GM23338 (cell line): ENCODE data around the gene FAM50A. TPM values are rescaled to one million over a fixed set of nuclear protein-coding genes. Genes with fewer than 3 reads are reported as not detected.

Experiments used
- ATAC-seq: fragments of 200-7000 bp; cut with Tn5 transposase; 3 replicates; pipeline ENCODE4 v1.9.1; 2020
- DNase-seq: peaks from one replicate; pipeline ENCODE4 v3.0.0-alpha.2; 2015; ENCODE audit warnings: low spot score
- H2AFZ ChIP-seq: fragments of 200-600 bp; sonication (generic); 2 replicates; pipeline ENCODE4 v1.8.0; 2016; ENCODE audit warnings: antibody characterized with exemption, mild to moderate bottlenecking, moderate library complexity
- H3F3A ChIP-seq: fragments of 200-600 bp; sonication (generic); replicated peaks from 2 replicates; pipeline ENCODE4 v1.8.0; 2017; ENCODE audit warnings: antibody characterized with exemption, mixed run types, low read depth
- H3K27ac ChIP-seq: fragments of 200-600 bp; sonication (generic); 2 replicates; pipeline ENCODE4 v1.6.1; 2016; ENCODE audit warnings: low read depth
- H3K27me3 ChIP-seq: fragments of 200-600 bp; sonication (generic); 2 replicates; pipeline ENCODE4 v1.8.0; 2016; ENCODE audit warnings: mild to moderate bottlenecking, mixed run types, moderate library complexity; ENCODE audit not compliant: insufficient read depth
- H3K36me3 ChIP-seq: fragments of 200-600 bp; sonication (generic); 2 replicates; pipeline ENCODE4 v1.8.0; 2016; ENCODE audit warnings: mild to moderate bottlenecking; ENCODE audit not compliant: insufficient read depth
- H3K4me1 ChIP-seq: fragments of 200-600 bp; sonication (generic); 2 replicates; pipeline ENCODE4 v1.8.0; 2016; ENCODE audit warnings: mild to moderate bottlenecking, moderate library complexity; ENCODE audit not compliant: insufficient read depth
- H3K4me2 ChIP-seq: fragments of 200-600 bp; sonication (generic); 2 replicates; pipeline ENCODE4 v1.7.1; 2017; ENCODE audit warnings: mixed run types
- H3K4me3 ChIP-seq: fragments of 200-600 bp; sonication (generic); 2 replicates; pipeline ENCODE4 v1.6.1; 2016; ENCODE audit warnings: mixed run types
- H3K79me2 ChIP-seq: fragments of 200-600 bp; sonication (generic); replicated peaks from 2 replicates; pipeline ENCODE4 v1.8.0; 2017; ENCODE audit warnings: mild to moderate bottlenecking; ENCODE audit not compliant: insufficient read depth
- H3K9me2 ChIP-seq: fragments of 200-600 bp; sonication (generic); 2 replicates; pipeline ENCODE4 v1.8.0; 2017; ENCODE audit not compliant: insufficient read depth
- H4K20me1 ChIP-seq: fragments of 200-600 bp; sonication (generic); replicated peaks from 2 replicates; pipeline ENCODE4 v1.8.0; 2017; ENCODE audit warnings: mild to moderate bottlenecking; ENCODE audit not compliant: insufficient read depth
- H3K27ac Mint-ChIP-seq: 2 replicates; pipeline ENCODE4 v1.8.0; 2020; ENCODE audit warnings: inconsistent platforms, mild to moderate bottlenecking, moderate library complexity, mixed read lengths
- H3K27me3 Mint-ChIP-seq: 3 replicates; pipeline ENCODE4 v1.8.0; 2022; ENCODE audit warnings: low read depth, mild to moderate bottlenecking, moderate library complexity, mixed read lengths, inconsistent platforms; ENCODE audit not compliant: insufficient read depth, poor library complexity
- H3K36me3 Mint-ChIP-seq: 3 replicates; pipeline ENCODE4 v1.8.0; 2021; ENCODE audit warnings: low read depth, mild to moderate bottlenecking, inconsistent platforms, moderate library complexity, mixed read lengths
- H3K4me1 Mint-ChIP-seq: 3 replicates; pipeline ENCODE4 v1.8.0; 2020; ENCODE audit warnings: mild to moderate bottlenecking, inconsistent platforms, mixed read lengths
- H3K4me3 Mint-ChIP-seq: 3 replicates; pipeline ENCODE4 v1.8.0; 2021; ENCODE audit warnings: moderate library complexity, mild to moderate bottlenecking, inconsistent platforms, mixed read lengths
- H3K9me3 Mint-ChIP-seq: 3 replicates; pipeline ENCODE4 v1.8.0; 2020; ENCODE audit warnings: moderate library complexity, mild to moderate bottlenecking, inconsistent platforms, mixed read lengths
- CREB1 ChIP-seq: fragments of 250-450 bp; sonication (Bioruptor Pico); IDR thresholded peaks from 2 replicates; pipeline ENCODE4 v1.5.0; 2020; ENCODE audit warnings: low read depth, mild to moderate bottlenecking, moderate library complexity
- EZH2 ChIP-seq: fragments of 200-600 bp; sonication (generic); IDR thresholded peaks from one replicate; pipeline ENCODE4 v1.8.0; 2017; ENCODE audit warnings: antibody characterized with exemption, mild to moderate bottlenecking, low read depth; ENCODE audit not compliant: unreplicated experiment
- EZH2phosphoT487 ChIP-seq: fragments of 200-600 bp; sonication (generic); IDR thresholded peaks from one replicate; pipeline ENCODE4 v1.8.1; 2018; ENCODE audit warnings: antibody characterized with exemption; ENCODE audit not compliant: unreplicated experiment
- JUNB ChIP-seq: IDR thresholded peaks from one replicate; pipeline ENCODE4 v1.6.1; 2016; ENCODE audit warnings: antibody characterized with exemption; ENCODE audit not compliant: unreplicated experiment
- NANOG ChIP-seq: IDR thresholded peaks from 2 replicates; pipeline ENCODE4 v1.6.1; 2016; ENCODE audit warnings: antibody characterized with exemption, borderline replicate concordance
- POLR2AphosphoS5 ChIP-seq: IDR thresholded peaks from 2 replicates; pipeline ENCODE4 v1.6.1; 2016; ENCODE audit warnings: antibody characterized with exemption, low read depth
- STAT1 ChIP-seq: IDR thresholded peaks from one replicate; pipeline ENCODE4 v1.6.1; 2016; ENCODE audit warnings: antibody characterized with exemption; ENCODE audit not compliant: unreplicated experiment
- ZNF114 ChIP-seq: fragments of 250-450 bp; sonication (Bioruptor Pico); IDR thresholded peaks from 2 replicates; pipeline ENCODE4 v1.5.0; 2020; ENCODE audit warnings: mild to moderate bottlenecking, moderate library complexity
- ZNF331 ChIP-seq: fragments of 250-450 bp; sonication (Bioruptor Pico); IDR thresholded peaks from 2 replicates; pipeline ENCODE4 v1.5.0; 2020; ENCODE audit warnings: low read depth, mild to moderate bottlenecking, moderate library complexity
- polyA plus RNA-seq: library from polyadenylated mRNA; unstranded; fragments of >200 nt; fragmentation: Nextera tagmentation; extraction: Ambion mirVana; gene quantifications from 2 replicates; pipeline ENCODE4 v1.2.1, GENCODE V29; 2016
- total RNA-seq: library from RNA; depleted of rRNA; stranded (reverse); fragments of >200 nt; shearing (Covaris generic); gene quantifications from 2 replicates; pipeline ENCODE4 v1.2.3, GENCODE V29; 2014
- TF ChIP-seq, protein P1 (sequence below), 2 experiments: fragments of 200-600 bp in 1 of 2; sonication (generic) in 1 of 2; conservative IDR thresholded peaks; 2 replicates each; pipeline versions ENCODE4 v1.5.1 to v1.6.1; 2016 to 2017; ENCODE audit warnings: antibody characterized with exemption in 2 of 2, low read depth in 2 of 2, mild to moderate bottlenecking in 2 of 2, moderate library complexity in 1 of 2
- TF ChIP-seq, protein P2 (sequence below): fragments of 250-450 bp; sonication (Bioruptor Pico); IDR thresholded peaks from 2 replicates; pipeline ENCODE4 v1.5.0; 2020; ENCODE audit warnings: mild to moderate bottlenecking, moderate library complexity
- TF ChIP-seq, protein P3 (sequence below): IDR thresholded peaks from 2 replicates; pipeline ENCODE4 v1.6.1; 2016; ENCODE audit warnings: antibody characterized with exemption
- TF ChIP-seq, protein P4 (sequence below): IDR thresholded peaks from one replicate; pipeline ENCODE4 v1.6.1; 2018; ENCODE audit warnings: antibody characterized with exemption; ENCODE audit not compliant: unreplicated experiment

FAM50A gene
- total and polyA plus RNA-seq, 2 experiments from 2014 or later: 23.9 to 77.6 TPM

DNA sequence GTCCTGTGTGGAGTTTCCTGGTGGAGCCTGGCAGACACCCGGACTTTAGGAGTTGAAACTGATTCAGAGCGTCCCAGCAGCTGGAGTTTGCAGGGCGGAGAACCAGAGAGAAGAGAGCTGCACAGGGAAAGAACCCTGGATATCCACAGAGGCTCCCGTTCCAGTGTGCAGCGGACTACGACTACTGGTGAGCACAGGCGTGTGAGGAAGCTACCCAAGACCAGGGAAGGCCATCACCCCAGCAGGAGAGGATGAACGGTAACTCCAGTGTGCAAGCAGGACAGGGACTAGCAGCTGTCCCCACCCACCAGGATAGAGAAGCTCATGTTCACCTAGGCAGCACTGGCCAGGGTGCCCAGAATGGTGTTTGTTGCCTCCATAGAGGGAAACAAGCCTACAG lies 32.9 kb downstream of the FAM50A start:
- no peaks in the 10 kb centered on the region for H3K27me3 ChIP-seq
- Mint-ChIP-seq H3K27me3 (peaks cover 6% of the 10 kb centered on the region), H3K4me1 (peaks cover 3% of the 10 kb centered on the region; the same call in 1 of the 3 replicates), H3K36me3 (peaks cover 8% of the 10 kb centered on the region), H3K27ac (no peak overlapping the region), H3K4me3 (no peak overlapping the region), H3K9me3 (no peaks in the 10 kb centered on the region)
- H3K79me2 ChIP-seq: no peaks in the 10 kb centered on the region
- no peaks in the 10 kb centered on the region for H3K36me3 ChIP-seq
- TF ChIP-seq, protein P1, sequence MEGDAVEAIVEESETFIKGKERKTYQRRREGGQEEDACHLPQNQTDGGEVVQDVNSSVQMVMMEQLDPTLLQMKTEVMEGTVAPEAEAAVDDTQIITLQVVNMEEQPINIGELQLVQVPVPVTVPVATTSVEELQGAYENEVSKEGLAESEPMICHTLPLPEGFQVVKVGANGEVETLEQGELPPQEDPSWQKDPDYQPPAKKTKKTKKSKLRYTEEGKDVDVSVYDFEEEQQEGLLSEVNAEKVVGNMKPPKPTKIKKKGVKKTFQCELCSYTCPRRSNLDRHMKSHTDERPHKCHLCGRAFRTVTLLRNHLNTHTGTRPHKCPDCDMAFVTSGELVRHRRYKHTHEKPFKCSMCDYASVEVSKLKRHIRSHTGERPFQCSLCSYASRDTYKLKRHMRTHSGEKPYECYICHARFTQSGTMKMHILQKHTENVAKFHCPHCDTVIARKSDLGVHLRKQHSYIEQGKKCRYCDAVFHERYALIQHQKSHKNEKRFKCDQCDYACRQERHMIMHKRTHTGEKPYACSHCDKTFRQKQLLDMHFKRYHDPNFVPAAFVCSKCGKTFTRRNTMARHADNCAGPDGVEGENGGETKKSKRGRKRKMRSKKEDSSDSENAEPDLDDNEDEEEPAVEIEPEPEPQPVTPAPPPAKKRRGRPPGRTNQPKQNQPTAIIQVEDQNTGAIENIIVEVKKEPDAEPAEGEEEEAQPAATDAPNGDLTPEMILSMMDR (conservative IDR thresholded peaks at IDR 0.05; ENCODE audit: low read depth in 2 of 2): no peak
- TF ChIP-seq EZH2phosphoT487 (no peak), EZH2 (no peak), CREB1 (CRISPR knock-in tag) (no peak), NANOG (no peak), POLR2AphosphoS5 (no peak), ZNF114 (CRISPR knock-in tag) (no peak), JUNB (no peak), ZNF331 (CRISPR knock-in tag) (no peak), STAT1 (no peak)
- TF ChIP-seq, protein P2, sequence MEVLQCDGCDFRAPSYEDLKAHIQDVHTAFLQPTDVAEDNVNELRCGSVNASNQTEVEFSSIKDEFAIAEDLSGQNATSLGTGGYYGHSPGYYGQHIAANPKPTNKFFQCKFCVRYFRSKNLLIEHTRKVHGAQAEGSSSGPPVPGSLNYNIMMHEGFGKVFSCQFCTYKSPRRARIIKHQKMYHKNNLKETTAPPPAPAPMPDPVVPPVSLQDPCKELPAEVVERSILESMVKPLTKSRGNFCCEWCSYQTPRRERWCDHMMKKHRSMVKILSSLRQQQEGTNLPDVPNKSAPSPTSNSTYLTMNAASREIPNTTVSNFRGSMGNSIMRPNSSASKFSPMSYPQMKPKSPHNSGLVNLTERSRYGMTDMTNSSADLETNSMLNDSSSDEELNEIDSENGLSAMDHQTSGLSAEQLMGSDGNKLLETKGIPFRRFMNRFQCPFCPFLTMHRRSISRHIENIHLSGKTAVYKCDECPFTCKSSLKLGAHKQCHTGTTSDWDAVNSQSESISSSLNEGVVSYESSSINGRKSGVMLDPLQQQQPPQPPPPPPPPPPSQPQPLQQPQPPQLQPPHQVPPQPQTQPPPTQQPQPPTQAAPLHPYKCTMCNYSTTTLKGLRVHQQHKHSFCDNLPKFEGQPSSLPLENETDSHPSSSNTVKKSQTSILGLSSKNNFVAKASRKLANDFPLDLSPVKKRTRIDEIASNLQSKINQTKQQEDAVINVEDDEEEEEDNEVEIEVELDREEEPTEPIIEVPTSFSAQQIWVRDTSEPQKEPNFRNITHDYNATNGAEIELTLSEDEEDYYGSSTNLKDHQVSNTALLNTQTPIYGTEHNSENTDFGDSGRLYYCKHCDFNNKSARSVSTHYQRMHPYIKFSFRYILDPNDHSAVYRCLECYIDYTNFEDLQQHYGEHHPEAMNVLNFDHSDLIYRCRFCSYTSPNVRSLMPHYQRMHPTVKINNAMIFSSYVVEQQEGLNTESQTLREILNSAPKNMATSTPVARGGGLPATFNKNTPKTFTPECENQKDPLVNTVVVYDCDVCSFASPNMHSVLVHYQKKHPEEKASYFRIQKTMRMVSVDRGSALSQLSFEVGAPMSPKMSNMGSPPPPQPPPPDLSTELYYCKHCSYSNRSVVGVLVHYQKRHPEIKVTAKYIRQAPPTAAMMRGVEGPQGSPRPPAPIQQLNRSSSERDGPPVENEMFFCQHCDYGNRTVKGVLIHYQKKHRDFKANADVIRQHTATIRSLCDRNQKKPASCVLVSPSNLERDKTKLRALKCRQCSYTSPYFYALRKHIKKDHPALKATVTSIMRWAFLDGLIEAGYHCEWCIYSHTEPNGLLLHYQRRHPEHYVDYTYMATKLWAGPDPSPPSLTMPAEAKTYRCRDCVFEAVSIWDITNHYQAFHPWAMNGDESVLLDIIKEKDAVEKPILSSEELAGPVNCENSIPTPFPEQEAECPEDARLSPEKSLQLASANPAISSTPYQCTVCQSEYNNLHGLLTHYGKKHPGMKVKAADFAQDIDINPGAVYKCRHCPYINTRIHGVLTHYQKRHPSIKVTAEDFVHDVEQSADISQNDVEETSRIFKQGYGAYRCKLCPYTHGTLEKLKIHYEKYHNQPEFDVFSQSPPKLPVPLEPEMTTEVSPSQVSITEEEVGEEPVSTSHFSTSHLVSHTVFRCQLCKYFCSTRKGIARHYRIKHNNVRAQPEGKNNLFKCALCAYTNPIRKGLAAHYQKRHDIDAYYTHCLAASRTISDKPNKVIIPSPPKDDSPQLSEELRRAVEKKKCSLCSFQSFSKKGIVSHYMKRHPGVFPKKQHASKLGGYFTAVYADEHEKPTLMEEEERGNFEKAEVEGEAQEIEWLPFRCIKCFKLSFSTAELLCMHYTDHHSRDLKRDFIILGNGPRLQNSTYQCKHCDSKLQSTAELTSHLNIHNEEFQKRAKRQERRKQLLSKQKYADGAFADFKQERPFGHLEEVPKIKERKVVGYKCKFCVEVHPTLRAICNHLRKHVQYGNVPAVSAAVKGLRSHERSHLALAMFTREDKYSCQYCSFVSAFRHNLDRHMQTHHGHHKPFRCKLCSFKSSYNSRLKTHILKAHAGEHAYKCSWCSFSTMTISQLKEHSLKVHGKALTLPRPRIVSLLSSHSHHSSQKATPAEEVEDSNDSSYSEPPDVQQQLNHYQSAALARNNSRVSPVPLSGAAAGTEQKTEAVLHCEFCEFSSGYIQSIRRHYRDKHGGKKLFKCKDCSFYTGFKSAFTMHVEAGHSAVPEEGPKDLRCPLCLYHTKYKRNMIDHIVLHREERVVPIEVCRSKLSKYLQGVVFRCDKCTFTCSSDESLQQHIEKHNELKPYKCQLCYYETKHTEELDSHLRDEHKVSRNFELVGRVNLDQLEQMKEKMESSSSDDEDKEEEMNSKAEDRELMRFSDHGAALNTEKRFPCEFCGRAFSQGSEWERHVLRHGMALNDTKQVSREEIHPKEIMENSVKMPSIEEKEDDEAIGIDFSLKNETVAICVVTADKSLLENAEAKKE (CRISPR knock-in tag): no peak
- TF ChIP-seq, protein P3, sequence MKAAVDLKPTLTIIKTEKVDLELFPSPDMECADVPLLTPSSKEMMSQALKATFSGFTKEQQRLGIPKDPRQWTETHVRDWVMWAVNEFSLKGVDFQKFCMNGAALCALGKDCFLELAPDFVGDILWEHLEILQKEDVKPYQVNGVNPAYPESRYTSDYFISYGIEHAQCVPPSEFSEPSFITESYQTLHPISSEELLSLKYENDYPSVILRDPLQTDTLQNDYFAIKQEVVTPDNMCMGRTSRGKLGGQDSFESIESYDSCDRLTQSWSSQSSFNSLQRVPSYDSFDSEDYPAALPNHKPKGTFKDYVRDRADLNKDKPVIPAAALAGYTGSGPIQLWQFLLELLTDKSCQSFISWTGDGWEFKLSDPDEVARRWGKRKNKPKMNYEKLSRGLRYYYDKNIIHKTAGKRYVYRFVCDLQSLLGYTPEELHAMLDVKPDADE: no peak
- TF ChIP-seq, protein P4, sequence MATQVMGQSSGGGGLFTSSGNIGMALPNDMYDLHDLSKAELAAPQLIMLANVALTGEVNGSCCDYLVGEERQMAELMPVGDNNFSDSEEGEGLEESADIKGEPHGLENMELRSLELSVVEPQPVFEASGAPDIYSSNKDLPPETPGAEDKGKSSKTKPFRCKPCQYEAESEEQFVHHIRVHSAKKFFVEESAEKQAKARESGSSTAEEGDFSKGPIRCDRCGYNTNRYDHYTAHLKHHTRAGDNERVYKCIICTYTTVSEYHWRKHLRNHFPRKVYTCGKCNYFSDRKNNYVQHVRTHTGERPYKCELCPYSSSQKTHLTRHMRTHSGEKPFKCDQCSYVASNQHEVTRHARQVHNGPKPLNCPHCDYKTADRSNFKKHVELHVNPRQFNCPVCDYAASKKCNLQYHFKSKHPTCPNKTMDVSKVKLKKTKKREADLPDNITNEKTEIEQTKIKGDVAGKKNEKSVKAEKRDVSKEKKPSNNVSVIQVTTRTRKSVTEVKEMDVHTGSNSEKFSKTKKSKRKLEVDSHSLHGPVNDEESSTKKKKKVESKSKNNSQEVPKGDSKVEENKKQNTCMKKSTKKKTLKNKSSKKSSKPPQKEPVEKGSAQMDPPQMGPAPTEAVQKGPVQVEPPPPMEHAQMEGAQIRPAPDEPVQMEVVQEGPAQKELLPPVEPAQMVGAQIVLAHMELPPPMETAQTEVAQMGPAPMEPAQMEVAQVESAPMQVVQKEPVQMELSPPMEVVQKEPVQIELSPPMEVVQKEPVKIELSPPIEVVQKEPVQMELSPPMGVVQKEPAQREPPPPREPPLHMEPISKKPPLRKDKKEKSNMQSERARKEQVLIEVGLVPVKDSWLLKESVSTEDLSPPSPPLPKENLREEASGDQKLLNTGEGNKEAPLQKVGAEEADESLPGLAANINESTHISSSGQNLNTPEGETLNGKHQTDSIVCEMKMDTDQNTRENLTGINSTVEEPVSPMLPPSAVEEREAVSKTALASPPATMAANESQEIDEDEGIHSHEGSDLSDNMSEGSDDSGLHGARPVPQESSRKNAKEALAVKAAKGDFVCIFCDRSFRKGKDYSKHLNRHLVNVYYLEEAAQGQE: no peak
- ATAC-seq (no peak), DNase-seq (no peak)
- no peaks in the 10 kb centered on the region; the same call in 1 of the 2 replicates for H4K20me1 ChIP-seq
- H2AFZ ChIP-seq: no peak overlapping the region
- H3K4me1 ChIP-seq: no peaks in the 10 kb centered on the region
- H3K27ac ChIP-seq: no peak overlapping the region
- H3K4me3 ChIP-seq: no peak overlapping the region
- no peaks in the 10 kb centered on the region for H3F3A ChIP-seq
- H3K9me2 ChIP-seq: no peaks in the 10 kb centered on the region
- no peak overlapping the region for H3K4me2 ChIP-seq
